Ectodermal cell (in vitro differentiated cells): ENCODE measurements around the gene CLTB.

Source experiments
- H3K27ac ChIP-seq: 2 replicates; pipeline ENCODE4 v1.7.0; 2013; ENCODE audit warnings: mild to moderate bottlenecking, low read depth, low read length; ENCODE audit not compliant: insufficient read depth, poor library complexity, severe bottlenecking
- H3K27me3 ChIP-seq: 2 replicates; pipeline ENCODE4 v1.7.0; 2013; ENCODE audit warnings: mild to moderate bottlenecking, low read length; ENCODE audit not compliant: insufficient read depth, control insufficient read depth, poor library complexity, severe bottlenecking
- H3K36me3 ChIP-seq: one replicate; pipeline ENCODE4 v1.7.0; 2013; ENCODE audit warnings: low read length; ENCODE audit not compliant: control insufficient read depth, insufficient read depth
- H3K4me1 ChIP-seq: one replicate; pipeline ENCODE4 v1.7.0; 2013; ENCODE audit warnings: low read length; ENCODE audit not compliant: control insufficient read depth, insufficient read depth
- H3K4me3 ChIP-seq: 2 replicates; pipeline ENCODE4 v1.7.0; 2013; ENCODE audit warnings: low read depth, low read length, control low read depth; ENCODE audit not compliant: insufficient read depth
- H3K9me3 ChIP-seq: 2 replicates; pipeline ENCODE4 v1.7.0; 2013; ENCODE audit warnings: mild to moderate bottlenecking, low read length, moderate library complexity; ENCODE audit not compliant: control insufficient read depth
- WGBS, 2 experiments: methylation state at CpG; one replicate each; pipeline ENCODE4 v1.1.7; 2013; ENCODE audit warnings: missing lambda C conversion rate in 2 of 2; 5-methylcytosine and 5-hydroxymethylcytosine counted together

Gene CLTB

GRCh38 chr5:176391999-176392398 is 24.3 kb downstream of the CLTB start:
- H3K4me1 ChIP-seq: peaks cover 6% of the 10 kb centered on the region
- no peaks in the 10 kb centered on the region for H3K36me3 ChIP-seq
- WGBS, 2 experiments: 91 to 97% methylated on average over 3 to 4 of the region's 4 CpGs
- no peak overlapping the region for H3K4me3 ChIP-seq
- no peak overlapping the region for H3K27ac ChIP-seq
- H3K9me3 ChIP-seq: no peaks in the 10 kb centered on the region
- no peaks in the 10 kb centered on the region for H3K27me3 ChIP-seq

- no peaks in the 10 kb centered on the region for H3K9me3 ChIP-seq
- H3K36me3 ChIP-seq: no peaks in the 10 kb centered on the region
- peaks cover 6% of the 10 kb centered on the region for H3K4me1 ChIP-seq
- 91% methylated on average over 4 of the region's 4 CpGs for WGBS, 2 experiments
- H3K27ac ChIP-seq: no peak overlapping the region
- H3K27me3 ChIP-seq: no peaks in the 10 kb centered on the region
- no peak overlapping the region for H3K4me3 ChIP-seq
These were observed 24.9 kb downstream of the CLTB start for GRCh38 chr5:176391479-176391878.

GRCh38 chr5:176389135-176390123 is 26.9 kb downstream of the CLTB start:
- Histone ChIP-seq H3K36me3 (peaks cover 11% of the 10 kb centered on the region), H3K4me3 (peak overlapping the region; percentile 97), H3K27me3 (no peaks in the 10 kb centered on the region), H3K27ac (peak overlapping the region; percentile 97), H3K4me1 (peaks cover 6% of the 10 kb centered on the region), H3K9me3 (no peaks in the 10 kb centered on the region)
- WGBS, 2 experiments: 30% methylated on average over 40 of the region's 41 CpGs

- H3K27ac ChIP-seq: peak within 1 kb of the TSS; percentile 97
These were observed 27.8 kb downstream of the CLTB start, which contains the start of the genes HIGD2A and NOP16 for GRCh38 chr5:176388444-176389134. HIGD2A (plus strand) TSS chr5:176388751; CDS start chr5:176388820, 69 bp downstream. NOP16 (minus strand) TSS chr5:176388598; CDS start chr5:176388539, 59 bp downstream.

GRCh38 chr5:176388003-176388443 is 28.3 kb downstream of the CLTB start:
- Histone ChIP-seq H3K27ac (peak overlapping the region; percentile 33), H3K27me3 (no peaks in the 10 kb centered on the region), H3K36me3 (peaks cover 13% of the 10 kb centered on the region), H3K4me1 (peaks cover 6% of the 10 kb centered on the region), H3K9me3 (no peaks in the 10 kb centered on the region), H3K4me3 (peak overlapping the region; percentile 97)
- 1% methylated on average over 29 of the region's 29 CpGs for WGBS, 2 experiments

More at GRCh38 chr5:176388444-176389134, 27.8 kb downstream of the CLTB start, which contains the start of the genes HIGD2A and NOP16:
- H3K4me3 ChIP-seq: peak within 1 kb of the TSS; percentile 97
- peaks cover 6% of the 10 kb centered on the region for H3K4me1 ChIP-seq
- H3K9me3 ChIP-seq: no peaks in the 10 kb centered on the region
- WGBS, 2 experiments: 0 to 1% methylated on average over 47 of the region's 47 CpGs
- peaks cover 13% of the 10 kb centered on the region for H3K36me3 ChIP-seq
- H3K27me3 ChIP-seq: no peaks in the 10 kb centered on the region

GRCh38 chr5:176387384-176387925 is 28.9 kb downstream of the CLTB start:
- Histone ChIP-seq H3K27ac (no peak overlapping the region), H3K9me3 (no peaks in the 10 kb centered on the region), H3K4me1 (peaks cover 6% of the 10 kb centered on the region), H3K36me3 (peaks cover 13% of the 10 kb centered on the region), H3K27me3 (no peaks in the 10 kb centered on the region), H3K4me3 (peak overlapping the region; percentile 97)
- 38 to 40% methylated on average over 8 of the region's 8 CpGs for WGBS, 2 experiments

- Histone ChIP-seq H3K36me3 (peaks cover 13% of the 10 kb centered on the region), H3K4me3 (no peak overlapping the region), H3K27me3 (no peaks in the 10 kb centered on the region), H3K27ac (no peak overlapping the region), H3K4me1 (peaks cover 6% of the 10 kb centered on the region), H3K9me3 (no peaks in the 10 kb centered on the region)
- WGBS, 2 experiments: 100% methylated on average over 1 of the region's 1 CpG
These were observed 29.8 kb downstream of the CLTB start for GRCh38 chr5:176386491-176386890.

GRCh38 chr5:176384991-176385390 is 31.3 kb downstream of the CLTB start:
- H3K36me3 ChIP-seq: peaks cover 13% of the 10 kb centered on the region
- no peaks in the 10 kb centered on the region for H3K9me3 ChIP-seq
- peaks cover 6% of the 10 kb centered on the region for H3K4me1 ChIP-seq
- H3K4me3 ChIP-seq: no peak overlapping the region
- 93 to 95% methylated on average over 12 of the region's 12 CpGs for WGBS, 2 experiments
- no peak overlapping the region for H3K27ac ChIP-seq
- H3K27me3 ChIP-seq: no peaks in the 10 kb centered on the region

GRCh38 chr5:176384366-176384930 is 31.9 kb downstream of the CLTB start:
- 93 to 94% methylated on average over 8 of the region's 8 CpGs for WGBS, 2 experiments
- Histone ChIP-seq H3K4me1 (peaks cover 6% of the 10 kb centered on the region), H3K36me3 (peaks cover 13% of the 10 kb centered on the region), H3K9me3 (no peaks in the 10 kb centered on the region), H3K27ac (no peak overlapping the region), H3K4me3 (no peak overlapping the region), H3K27me3 (no peaks in the 10 kb centered on the region)
